GM19463 (cell line): ENCODE measurements around the gene DPP9.
A peak's percentile ranks its signal among the peaks of the same experiment; 100 is the strongest.

ENCODE experiments used
- ATAC-seq: cut with Tn5 transposase; IDR thresholded peaks from one replicate; pipeline ENCODE4 v1.9.1; 2021; ENCODE audit warnings: mild to moderate bottlenecking, moderate library complexity; ENCODE audit not compliant: unreplicated experiment

Gene DPP9

DNA sequence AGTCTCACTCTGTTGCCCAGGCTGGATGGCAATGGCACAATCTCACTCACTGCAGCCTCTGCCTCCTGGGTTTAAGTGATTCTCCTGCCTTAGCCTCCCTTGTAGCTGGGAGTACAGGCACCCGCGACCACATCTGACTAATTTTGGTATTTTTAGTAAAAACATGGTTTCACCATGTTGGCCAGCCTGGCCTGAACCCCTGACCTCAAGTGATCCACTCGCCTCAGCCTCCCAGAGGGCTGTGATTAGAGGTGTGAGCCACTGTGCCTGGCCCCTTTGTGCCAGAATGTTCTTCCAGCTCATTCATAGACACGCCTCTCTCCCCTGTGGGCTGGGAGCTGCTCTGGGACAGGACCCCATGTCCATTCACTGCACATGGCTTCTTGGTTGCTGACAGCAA is 62.6 kb downstream of the DPP9 start:
- no peak for ATAC-seq

DNA sequence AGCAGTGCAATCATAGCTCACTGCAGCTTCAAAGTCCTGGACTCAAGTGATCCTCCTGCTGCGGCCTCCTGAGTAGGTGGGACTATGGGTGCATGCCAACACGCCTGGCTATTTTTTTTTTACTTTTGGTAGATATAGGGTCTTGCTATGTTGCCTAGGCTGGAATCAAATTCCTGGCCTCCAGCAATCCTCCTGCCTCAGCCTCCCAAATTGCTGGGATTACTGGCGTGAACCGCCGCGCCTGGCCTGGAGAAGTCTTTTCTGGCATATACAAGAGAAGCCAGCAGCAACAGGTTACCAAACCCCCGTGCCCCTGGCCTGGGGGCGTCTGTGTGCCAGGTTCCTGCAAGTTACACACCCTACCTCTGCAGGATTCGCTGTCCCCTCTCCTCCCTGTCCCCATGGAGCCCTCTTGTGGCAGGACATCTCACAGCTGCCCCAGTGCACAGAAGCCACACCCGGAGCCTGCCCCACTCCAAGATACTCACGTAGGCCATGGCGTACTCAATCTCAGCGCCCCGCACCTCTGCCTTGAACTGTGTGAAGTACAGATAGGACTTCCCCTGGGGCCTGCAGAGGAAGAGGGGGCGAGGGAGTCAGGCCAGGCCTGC is 63.4 kb downstream of the DPP9 start:
- ATAC-seq = no peak

DNA sequence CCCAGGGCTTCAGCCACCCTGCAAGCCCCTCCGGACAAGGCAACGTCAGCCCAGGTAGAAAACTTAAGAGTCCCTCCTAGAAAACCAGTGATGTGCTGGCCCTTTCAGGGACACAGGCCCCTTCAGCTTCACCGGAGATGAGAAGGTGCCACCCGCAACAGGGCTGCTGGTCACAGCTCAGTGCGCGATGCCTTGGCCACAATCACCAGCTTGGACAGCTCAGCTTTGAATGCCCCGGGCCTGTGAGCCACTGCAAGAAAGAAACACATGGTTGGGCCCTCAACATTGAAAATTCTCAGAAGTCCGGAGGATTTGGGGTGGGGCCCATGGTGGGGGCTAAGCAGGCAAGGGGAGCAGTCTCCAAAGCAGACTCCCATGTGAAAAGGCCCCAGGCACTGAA is 65.8 kb downstream of the DPP9 start:
- no peak for ATAC-seq

DNA sequence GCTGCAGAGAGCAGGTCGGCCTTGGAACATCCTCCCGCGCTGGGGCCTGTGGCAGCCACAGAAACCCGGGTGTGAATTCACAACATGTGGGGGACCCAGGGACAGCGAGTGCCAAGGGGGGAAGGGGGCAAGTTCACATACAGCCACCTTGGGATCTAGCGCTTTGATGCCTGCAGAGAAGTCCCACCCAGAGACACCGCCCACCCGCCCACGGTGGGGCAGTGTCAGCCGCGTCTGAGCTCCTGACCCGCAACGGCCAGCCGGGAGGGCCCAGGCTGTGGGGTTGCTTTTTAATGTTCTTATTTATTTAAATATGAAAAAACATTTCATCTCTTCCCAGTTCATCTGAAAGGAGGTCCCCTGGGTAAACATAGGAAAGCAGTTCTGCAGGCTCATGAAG is 66.4 kb downstream of the DPP9 start:
- ATAC-seq = no peak

DNA sequence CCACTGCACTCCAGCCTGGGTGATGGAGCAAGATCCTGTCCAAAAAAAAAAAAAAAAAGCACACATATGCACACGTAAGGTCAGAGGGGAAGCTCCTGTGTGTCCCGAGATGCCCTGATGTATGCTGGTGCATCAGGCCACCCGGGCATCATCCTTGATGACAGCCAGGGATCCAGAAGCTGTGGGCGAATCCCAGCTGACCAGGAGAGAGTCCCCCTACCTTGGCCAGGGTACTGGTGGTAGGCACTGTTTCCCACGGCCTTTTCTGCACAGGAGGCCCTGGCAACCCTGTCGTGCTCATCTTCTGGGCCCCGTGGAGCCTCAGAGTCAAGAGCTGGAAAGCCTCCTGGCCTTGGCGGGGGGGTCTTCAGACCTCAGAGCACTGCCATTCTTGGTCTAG is 67.5 kb downstream of the DPP9 start:
- ATAC-seq = no peak

DNA sequence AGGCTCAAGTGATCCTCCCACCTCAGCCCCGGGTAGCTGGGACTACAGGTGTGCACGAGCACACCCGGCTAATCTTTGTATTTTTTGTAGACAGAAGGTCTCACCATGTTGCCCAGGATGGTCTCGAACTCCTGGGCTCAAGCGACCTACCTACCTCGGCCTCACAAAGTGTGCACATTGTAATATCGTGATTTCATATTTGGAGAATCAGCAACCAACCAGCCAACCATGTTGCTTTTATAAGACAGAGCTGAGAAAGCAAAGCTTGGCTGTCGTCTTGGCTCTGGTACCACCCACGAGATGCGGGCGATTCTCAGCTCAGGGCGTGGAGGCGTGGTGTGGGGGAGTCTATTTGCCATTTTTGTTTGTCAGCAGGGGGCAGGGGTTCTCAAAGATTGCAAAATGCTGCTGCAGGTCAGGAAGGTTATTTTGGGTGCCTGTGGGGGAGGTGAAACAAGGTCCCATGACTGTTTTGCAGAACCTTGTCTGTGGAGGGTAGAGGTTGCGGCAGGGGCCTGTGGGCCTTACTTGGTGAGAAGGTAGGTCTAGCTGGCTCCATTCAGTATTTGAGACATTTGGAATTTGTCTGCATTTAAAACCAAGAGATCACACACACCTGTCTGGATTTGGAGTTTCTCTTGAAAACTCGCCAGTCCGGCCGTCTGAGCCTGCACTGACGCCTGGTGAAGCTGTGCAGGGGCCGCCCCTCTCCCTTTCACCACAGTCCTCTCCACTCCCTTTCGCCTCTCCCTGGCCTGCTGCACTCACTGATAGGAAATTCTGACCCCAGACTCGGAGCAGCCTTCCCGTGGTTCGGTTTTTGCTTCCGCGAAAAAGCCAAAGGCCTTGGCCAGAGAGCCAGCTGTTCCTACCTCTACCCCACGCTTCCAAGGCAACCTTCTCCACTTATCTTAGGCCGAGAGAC is 68.9 kb downstream of the DPP9 start:
- ATAC-seq = no peak

DNA sequence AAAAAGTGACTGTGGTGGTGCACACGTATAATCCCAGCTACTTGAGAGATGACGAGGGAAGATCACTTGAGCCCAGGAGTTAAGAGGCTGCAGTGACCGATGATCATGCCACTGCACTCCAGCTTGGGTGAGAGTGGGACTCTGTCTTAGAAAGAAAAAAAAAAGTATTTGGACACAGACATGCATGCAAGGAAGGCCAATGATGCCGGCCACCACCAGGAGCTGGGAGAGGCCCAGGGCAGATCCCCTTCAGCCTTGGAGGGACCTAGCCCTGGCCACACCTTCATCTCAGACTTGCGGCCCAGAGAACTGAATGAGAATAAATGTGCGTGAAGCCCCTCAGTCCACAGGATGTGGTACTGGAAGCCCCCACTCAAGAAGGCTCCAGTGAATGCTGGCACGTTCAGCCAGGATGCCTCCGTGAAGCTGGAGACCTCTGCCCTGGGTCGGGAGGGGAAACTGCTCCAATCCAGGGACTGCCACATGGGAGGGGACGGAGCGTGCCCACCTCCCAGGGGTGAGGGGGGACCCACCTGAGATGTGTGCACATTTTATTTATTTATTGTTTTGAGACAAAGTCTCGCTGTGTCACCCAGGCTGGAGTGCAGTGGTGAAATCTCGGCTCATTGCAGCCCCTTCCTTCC is 69.7 kb downstream of the DPP9 start:
- no peak for ATAC-seq

DNA sequence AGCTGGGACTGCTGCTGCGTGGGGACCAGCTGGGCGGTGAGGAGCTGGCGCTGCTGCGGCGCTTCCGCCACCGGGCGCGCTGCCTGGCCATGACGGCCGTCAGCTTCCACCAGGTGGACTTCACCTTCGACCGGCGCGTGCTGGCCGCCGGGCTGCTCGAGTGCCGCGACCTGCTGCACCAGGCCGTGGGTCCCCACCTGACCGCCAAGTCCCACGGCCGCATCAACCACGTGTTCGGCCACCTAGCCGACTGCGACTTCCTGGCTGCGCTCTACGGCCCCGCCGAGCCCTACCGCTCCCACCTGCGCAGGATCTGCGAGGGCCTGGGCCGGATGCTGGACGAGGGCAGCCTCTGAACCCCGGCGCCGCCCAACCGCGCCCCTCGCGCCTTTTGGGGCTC is 71.6 kb downstream of the DPP9 start:
- no peak for ATAC-seq

DNA sequence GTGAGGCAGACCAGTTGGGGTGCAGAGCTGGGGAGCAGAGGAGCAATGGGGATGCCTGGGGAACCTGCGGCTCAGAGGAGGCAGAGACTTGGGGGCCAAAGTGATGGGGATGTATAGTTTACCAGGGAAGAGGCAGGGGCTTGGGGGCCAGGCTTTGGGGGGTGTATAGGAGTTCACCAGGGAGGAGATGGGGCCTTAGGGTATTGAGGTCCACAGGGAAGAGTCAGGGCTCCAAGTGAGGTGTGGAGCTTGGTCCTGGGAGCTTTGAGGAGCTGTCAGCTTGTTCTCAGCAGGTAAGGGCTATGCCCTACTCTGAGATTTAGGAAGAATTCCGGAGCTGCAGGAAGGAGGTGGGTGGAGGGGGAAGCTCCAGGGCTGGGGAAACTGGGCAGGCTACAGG is 73.5 kb downstream of the DPP9 start:
- no peak for ATAC-seq

DNA sequence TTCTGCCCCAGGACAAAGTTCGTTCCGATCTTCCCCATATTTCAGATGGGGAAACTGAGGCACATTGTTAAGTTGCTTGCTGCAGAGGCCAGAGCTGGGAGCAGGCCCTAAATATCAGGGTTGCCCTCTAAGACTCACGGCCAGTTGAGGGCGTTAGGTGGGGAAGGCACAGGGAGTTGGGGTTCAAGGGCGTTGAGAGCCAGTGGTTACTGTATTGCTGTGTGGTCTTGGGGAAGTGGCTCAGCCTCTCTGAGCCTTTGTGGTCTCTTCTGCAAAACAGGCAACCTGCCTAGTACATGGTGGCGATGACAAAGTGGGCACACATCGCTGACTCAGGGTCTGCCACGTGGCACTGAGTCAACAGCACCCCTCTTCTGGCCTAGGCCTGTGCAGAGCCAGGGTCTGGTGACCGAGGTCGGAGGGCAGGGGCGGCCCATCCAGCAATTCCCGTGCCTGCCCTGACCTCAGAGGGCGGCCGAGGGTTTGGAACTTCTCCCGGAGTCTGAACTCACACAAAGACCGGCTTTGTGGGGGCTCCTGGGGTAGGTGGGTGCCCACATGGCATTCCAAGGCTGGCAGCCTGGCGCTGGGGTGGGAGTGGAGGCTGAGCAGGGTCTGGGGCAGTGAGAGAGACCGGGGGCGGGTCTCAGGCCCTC is 74.1 kb downstream of the DPP9 start:
- no peak for ATAC-seq

DNA sequence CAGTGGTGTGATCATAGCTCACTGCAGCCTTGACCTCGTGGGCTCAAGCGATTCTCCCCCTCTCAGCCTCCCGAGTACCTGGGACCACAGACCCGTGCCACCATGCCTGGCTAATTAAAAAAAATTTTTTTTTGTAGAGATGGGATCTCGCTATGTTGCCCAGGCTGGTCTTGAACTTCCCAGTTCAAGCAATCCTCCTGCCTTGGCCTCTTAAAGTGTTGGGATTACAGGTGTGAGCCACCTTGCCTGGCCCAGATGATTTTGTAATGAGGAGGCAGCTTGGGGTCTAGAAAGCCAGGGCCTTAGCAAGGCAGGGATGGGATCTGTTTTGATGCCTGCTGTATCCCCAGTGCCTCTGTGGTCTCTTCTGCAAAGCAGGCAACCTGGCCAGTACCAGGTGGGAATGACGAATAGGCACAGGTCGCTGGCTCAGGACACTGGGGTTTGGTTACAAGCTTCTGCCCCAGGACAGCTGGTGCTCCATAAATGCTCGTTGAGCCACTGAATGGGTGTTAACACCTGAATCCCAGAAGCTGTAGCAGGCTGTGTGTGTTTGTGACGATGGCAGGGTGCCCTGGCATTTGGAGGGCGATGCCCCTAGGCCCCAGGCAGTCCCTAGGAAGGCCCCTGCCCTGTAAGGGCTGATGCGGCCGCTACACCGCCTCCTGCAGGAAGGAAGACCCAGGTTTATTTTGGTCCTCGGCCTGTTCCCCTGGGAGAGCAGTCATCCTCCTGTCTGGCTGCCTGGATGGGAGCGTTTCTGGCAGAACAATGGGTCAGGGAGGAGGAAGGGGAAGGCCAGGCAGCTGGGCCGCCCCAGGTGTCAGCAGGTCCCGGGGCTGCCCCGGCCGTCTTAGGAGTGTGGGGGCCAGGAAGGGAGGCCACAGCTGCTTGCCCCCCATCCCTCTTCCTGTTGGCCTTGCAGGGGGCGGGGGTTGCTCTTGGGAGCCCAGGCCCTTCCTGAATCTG is 75.7 kb downstream of the DPP9 start:
- no peak for ATAC-seq

DNA sequence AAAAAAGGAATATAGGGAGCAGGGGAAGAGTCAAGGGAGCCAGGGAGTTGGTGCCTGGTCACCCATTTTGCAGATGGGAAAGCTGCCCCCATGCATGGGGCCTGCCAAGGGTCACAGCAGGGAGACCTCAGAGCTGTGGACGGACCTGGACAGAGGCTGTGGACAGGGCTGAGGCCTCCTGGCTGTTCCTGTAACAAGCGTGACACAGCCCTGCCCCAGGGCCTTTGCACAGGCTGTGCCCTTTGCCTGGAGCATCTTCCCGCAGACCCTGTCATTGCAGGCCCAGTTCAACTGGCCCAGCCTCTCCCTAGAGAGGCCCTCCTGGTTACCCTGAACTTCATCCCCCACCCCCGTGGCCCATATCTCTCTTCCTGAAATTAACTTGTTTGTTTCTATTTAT is 77.9 kb downstream of the DPP9 start:
- no peak for ATAC-seq

DNA sequence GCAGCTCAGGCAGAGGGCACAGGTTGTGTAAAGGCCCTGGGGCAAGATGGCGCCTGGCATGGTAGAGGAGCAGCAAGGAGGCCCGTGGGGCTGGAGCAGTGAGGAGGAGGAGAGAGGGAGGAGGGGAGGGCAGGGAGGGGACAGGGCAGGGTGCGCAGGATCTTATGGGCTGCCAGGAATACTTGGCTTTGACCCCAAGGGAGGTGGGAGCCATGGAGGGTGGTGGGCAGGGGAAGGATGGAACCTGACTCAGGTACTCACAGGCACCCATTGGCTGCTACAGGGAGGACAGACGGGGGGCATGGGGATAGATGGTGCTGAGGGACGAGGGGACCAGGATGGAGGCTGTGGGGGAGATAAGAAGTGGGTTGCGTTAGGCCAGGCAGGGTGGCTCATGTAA is 81.0 kb downstream of the DPP9 start:
- ATAC-seq = no peak

DNA sequence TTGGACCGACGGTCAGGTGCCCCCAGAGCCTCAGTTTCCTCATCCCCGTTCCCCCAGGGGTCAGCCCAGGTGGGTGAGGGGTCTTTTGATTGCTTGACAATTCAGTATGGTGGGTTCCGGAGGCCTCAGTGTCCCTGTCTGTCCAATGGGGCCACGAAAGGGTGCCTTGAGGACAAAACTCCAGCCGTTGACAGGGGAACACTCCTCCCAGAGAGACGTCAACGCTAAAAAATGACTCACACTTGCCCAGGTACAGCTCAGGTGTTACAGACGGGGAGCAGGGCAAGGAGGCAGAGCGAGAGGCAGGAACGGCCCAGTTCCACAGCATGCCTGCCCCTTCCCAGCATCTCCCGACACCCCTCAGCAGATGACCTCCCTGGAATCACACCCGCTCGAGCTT is 82.5 kb downstream of the DPP9 start:
- no peak for ATAC-seq

DNA sequence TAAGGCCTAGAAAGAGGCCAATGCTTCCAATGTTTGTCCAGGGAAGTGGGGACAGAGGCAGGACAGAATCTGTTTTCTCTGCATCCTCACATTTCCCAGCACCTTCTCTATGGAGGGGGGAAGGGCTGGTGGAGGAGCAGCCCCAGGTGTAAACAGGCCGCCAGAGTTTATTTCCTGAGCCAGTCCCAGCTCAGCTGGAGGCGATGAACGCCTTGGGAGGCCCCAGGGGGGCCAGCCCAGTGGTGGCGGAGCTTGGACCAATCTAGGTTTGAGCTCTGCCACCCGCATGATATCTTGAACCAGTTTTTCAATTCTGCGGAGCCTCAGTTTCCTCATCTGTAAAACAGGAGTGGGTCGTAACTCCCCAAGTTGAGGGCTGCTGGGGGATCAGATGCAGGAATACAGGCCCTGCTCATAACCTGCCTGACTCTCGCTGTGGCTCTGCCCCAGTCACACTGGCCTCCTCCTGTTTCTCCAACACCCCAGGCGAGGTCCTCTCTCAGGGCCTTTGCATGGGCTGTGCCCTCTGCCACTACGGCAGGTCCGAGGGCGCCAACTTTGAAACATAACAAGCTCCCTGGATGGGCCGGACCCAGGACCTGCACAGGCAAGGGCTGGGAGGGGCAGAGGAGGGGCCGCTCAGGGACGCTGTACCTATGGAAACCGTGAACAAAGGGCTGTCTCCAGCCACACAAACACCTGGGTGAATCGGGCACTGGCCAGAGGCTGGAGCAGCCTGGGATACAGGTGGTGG is 83.2 kb downstream of the DPP9 start:
- no peak for ATAC-seq

DNA sequence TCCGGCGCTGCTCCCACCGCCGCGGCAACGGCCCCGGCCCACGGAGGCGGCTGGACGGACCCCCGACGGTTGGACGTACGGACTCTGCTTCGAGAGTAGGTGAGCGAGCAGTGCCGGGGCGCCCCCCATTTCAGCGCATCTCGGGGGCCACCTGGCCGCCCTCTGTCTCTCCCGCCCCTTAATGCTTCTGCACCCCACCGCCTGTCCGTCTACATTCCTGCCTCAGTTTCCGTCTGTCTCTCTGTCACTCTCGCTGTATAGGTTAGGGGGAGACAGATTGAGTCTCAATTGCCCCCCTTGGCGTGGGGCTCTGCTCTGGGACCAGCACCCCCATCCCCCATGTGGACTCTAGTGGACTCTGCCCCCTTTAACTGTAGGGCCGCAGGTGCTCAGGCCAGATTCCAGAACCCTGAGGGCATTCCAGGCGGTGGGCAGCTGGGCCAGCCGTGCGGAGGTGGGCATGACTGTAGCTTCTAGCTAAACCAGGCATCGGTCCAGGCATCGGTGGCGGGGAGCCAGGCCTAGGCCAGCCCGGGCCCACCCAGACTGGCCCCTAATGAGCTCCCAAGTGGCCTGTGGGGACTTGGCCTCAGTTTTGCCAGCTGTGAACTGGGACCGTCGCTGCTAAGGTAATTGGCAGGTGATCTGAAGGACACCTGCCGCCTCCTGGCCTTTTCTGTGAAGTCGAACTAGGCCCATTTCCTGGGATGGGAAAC is 84.0 kb downstream of the DPP9 start:
- ATAC-seq = no peak

DNA sequence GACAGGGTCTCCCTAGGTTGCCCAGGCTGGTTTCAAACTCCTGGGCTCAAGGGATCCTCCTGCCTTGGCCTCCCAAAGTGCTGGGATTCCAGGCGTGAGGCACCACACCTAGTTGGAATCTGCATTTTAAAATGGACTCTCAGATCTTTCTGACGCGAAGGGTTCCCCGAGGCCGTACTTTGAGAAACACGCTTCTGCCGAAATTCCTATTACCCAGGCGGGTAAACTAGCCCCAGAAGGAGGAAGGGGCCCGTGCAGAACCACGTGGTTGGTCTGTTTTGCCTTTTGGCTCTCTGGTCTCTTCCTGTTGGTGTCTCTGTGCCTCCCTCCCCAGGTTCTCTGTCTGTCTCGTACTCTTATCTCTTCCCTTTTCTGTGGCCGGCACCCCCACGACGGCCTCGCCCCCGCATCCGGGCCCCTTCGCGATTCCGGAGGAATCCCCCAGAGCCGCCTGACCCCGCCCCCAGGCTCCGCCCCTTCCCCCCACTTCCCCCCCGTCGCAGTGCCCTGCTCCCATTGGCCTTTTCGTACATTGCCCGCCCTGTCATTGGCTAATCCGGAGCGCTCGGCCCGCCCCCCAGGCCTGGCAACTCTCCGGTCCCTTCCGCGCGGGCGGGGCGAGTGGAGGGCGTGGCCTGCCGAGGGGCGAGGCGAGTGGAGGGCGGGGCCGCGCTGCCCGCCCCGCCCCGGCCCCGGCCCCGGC is 84.7 kb downstream of the DPP9 start, which contains the start of gene TNFAIP8L1:
Gene TNFAIP8L1 (plus strand): TSS at position 689 of the 703 bp plus-strand sequence. CDS start 12,354 bp downstream, outside the sequence.
- ATAC-seq = peak; percentile 86

DNA sequence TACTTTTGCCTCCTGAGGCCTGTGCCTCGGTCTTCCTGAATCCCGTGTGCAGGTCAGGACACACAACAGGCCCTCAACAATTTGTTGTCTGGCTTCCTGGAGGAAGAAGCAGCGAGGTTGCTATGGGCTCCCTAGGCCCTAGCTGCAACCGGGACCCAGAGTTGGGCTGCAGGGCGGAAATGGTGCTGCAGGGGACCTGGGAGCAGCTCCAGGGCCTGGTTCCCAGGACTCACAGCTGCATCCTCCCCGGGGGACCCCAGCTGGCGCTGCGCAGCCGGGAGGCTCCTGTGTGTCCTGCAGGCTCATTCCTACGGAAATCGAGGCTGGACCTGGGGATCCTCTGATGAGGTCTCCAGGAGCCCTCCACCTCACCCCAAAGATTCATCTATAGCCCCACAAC is 85.3 kb downstream of the DPP9 start:
- ATAC-seq = no peak
